SK-N-SH treated with all-trans-retinoic acid at 6 μM for 48 hours (cell line): Measurements from ENCODE around the gene SEMA5A.

Experiments used
- ATAC-seq: fragments of 200-7000 bp; cut with Tn5 transposase; 3 replicates; pipeline ENCODE4 v1.9.1; 2020; ENCODE audit warnings: mild to moderate bottlenecking, moderate library complexity
- ARNTL ChIP-seq: fragments of 450-650 bp; formaldehyde crosslinking; IDR thresholded peaks from 2 replicates; pipeline ENCODE4 v1.5.0; 2020; ENCODE audit warnings: low read depth, mild to moderate bottlenecking, moderate library complexity, borderline replicate concordance
- BACH2 ChIP-seq: fragments of 250-450 bp; sonication (Bioruptor Pico); IDR thresholded peaks from 2 replicates; pipeline ENCODE4 v1.9.0; 2021; ENCODE audit warnings: mild to moderate bottlenecking, borderline replicate concordance
- CREB5 ChIP-seq: fragments of 250-450 bp; sonication (Bioruptor Pico); IDR thresholded peaks from 2 replicates; pipeline ENCODE4 v1.5.1; 2020; ENCODE audit warnings: low read depth, mild to moderate bottlenecking, moderate library complexity
- CSDC2 ChIP-seq: fragments of 250-450 bp; sonication (Bioruptor Pico); IDR thresholded peaks from 2 replicates; pipeline ENCODE4 v1.5.0; 2020; ENCODE audit warnings: mild to moderate bottlenecking, moderate library complexity
- CSRNP3 ChIP-seq: fragments of 250-450 bp; sonication (Bioruptor Pico); IDR thresholded peaks from 2 replicates; pipeline ENCODE4 v1.5.1; 2021; ENCODE audit warnings: mild to moderate bottlenecking, moderate library complexity
- ESRRG ChIP-seq: fragments of 250-450 bp; sonication (Bioruptor Pico); IDR thresholded peaks from 2 replicates; pipeline ENCODE4 v1.6.1; 2021; ENCODE audit warnings: mild to moderate bottlenecking
- ISL1 ChIP-seq: fragments of 250-450 bp; sonication (Bioruptor Pico); IDR thresholded peaks from 2 replicates; pipeline ENCODE4 v2.1.2; 2022; ENCODE audit warnings: mild to moderate bottlenecking, moderate library complexity
- OSR1 ChIP-seq: fragments of 250-450 bp; sonication (Bioruptor Pico); IDR thresholded peaks from 2 replicates; pipeline ENCODE4 v1.8.0; 2022; ENCODE audit warnings: moderate library complexity, mild to moderate bottlenecking, inconsistent platforms
- PATZ1 ChIP-seq: fragments of 250-450 bp; sonication (Bioruptor Pico); IDR thresholded peaks from 2 replicates; pipeline ENCODE4 v1.8.0; 2020; ENCODE audit warnings: mild to moderate bottlenecking, moderate library complexity, borderline replicate concordance
- POU6F1 ChIP-seq: fragments of 250-450 bp; sonication (Bioruptor Pico); IDR thresholded peaks from 2 replicates; pipeline ENCODE4 v1.8.0; 2021; ENCODE audit warnings: low read depth, mild to moderate bottlenecking, moderate library complexity, borderline replicate concordance
- PPARA ChIP-seq: fragments of 250-450 bp; sonication (Bioruptor Pico); IDR thresholded peaks from 2 replicates; pipeline ENCODE4 v1.5.0; 2020; ENCODE audit warnings: mild to moderate bottlenecking, borderline replicate concordance
- RARB ChIP-seq: fragments of 250-450 bp; sonication (Bioruptor Pico); IDR thresholded peaks from 2 replicates; pipeline ENCODE4 v1.8.0; 2021; ENCODE audit warnings: mild to moderate bottlenecking, moderate library complexity
- SNAI2 ChIP-seq: fragments of 250-450 bp; sonication (Bioruptor Pico); IDR thresholded peaks from 2 replicates; pipeline ENCODE4 v1.5.0; 2020; ENCODE audit warnings: mild to moderate bottlenecking, moderate library complexity
- TCF4 ChIP-seq: fragments of 250-450 bp; sonication (Bioruptor Pico); IDR thresholded peaks from 2 replicates; pipeline ENCODE4 v1.8.0; 2021; ENCODE audit warnings: mild to moderate bottlenecking, moderate library complexity, borderline replicate concordance
- TSHZ2 ChIP-seq: fragments of 250-450 bp; sonication (Bioruptor Pico); IDR thresholded peaks from 2 replicates; pipeline ENCODE4 v1.5.0; 2020; ENCODE audit warnings: mild to moderate bottlenecking, moderate library complexity
- ZC3H10 ChIP-seq: fragments of 250-450 bp; sonication (Bioruptor Pico); IDR thresholded peaks from 2 replicates; pipeline ENCODE4 v1.5.1; 2021; ENCODE audit warnings: mild to moderate bottlenecking, moderate library complexity
- ZFP3 ChIP-seq: fragments of 250-450 bp; sonication (Bioruptor Pico); IDR thresholded peaks from 2 replicates; pipeline ENCODE4 v1.5.0; 2020; ENCODE audit warnings: mild to moderate bottlenecking, moderate library complexity
- ZFP30 ChIP-seq: fragments of 450-650 bp; formaldehyde crosslinking; IDR thresholded peaks from 2 replicates; pipeline ENCODE4 v1.5.0; 2022; ENCODE audit warnings: mild to moderate bottlenecking, moderate library complexity
- ZNF565 ChIP-seq: fragments of 450-650 bp; formaldehyde crosslinking; conservative IDR thresholded peaks from 2 replicates; pipeline ENCODE4 v1.5.0; 2020; ENCODE audit warnings: low read depth, mild to moderate bottlenecking, moderate library complexity
- ZNF70 ChIP-seq: fragments of 450-650 bp; formaldehyde crosslinking; IDR thresholded peaks from 2 replicates; pipeline ENCODE4 v1.5.0; 2020; ENCODE audit warnings: mild to moderate bottlenecking, moderate library complexity
- ZNF8 ChIP-seq: fragments of 450-650 bp; formaldehyde crosslinking; IDR thresholded peaks from 2 replicates; pipeline ENCODE4 v1.5.0; 2020; ENCODE audit warnings: mild to moderate bottlenecking, moderate library complexity

The SEMA5A gene

GRCh38 chr5:9343146-9343850, 202.6 kb downstream of the SEMA5A start:
- TF ChIP-seq TCF4 (CRISPR knock-in tag), result no peak
- TF ChIP-seq POU6F1 (CRISPR knock-in tag), result no peak
- no peak for TF ChIP-seq PATZ1
- no peak for TF ChIP-seq OSR1 (CRISPR knock-in tag)
- no peak for TF ChIP-seq TSHZ2 (CRISPR knock-in tag)
- no peak for TF ChIP-seq RARB (CRISPR knock-in tag)
- no peak for TF ChIP-seq CSRNP3 (CRISPR knock-in tag)
- TF ChIP-seq CSDC2 (CRISPR knock-in tag), result no peak
- TF ChIP-seq ISL1, result no peak
- no peak for TF ChIP-seq ZNF8 (CRISPR knock-in tag)
- TF ChIP-seq ESRRG, result no peak
- TF ChIP-seq ZC3H10 (CRISPR knock-in tag), result no peak
- no peak for TF ChIP-seq ZNF70 (CRISPR knock-in tag)
- TF ChIP-seq ARNTL, result no peak
- TF ChIP-seq ZFP3 (CRISPR knock-in tag), result no peak
- peak; percentile 85 for ATAC-seq

GRCh38 chr5:9342161-9342787, 203.6 kb downstream of the SEMA5A start:
- ATAC-seq, result no peak
- TF ChIP-seq ZFP3 (CRISPR knock-in tag), result no peak
- TF ChIP-seq RARB (CRISPR knock-in tag), result no peak
- no peak for TF ChIP-seq ZFP30 (CRISPR knock-in tag)
- no peak for TF ChIP-seq CREB5 (CRISPR knock-in tag)
- no peak for TF ChIP-seq ZNF565 (CRISPR knock-in tag)

- no peak for ATAC-seq
- TF ChIP-seq TSHZ2 (CRISPR knock-in tag) (no peak), PPARA (no peak), ZNF565 (CRISPR knock-in tag) (no peak), CSDC2 (CRISPR knock-in tag) (no peak), ISL1 (no peak), ARNTL (no peak), PATZ1 (no peak), RARB (CRISPR knock-in tag) (no peak), BACH2 (CRISPR knock-in tag) (no peak), SNAI2 (no peak), ZNF8 (CRISPR knock-in tag) (no peak), ESRRG (no peak)
These were observed 205.8 kb downstream of the SEMA5A start for GRCh38 chr5:9340085-9340484.
